ENCODE data around the gene FLNB. TPM values are rescaled to one million over a fixed set of nuclear protein-coding genes. Genes with fewer than 3 reads are reported as not detected.

The FLNB gene
- total and polyA plus RNA-seq, 2 of the 13 experiments (the other 11 are each of a cell fraction or from before 2014, with no cell fraction given), result 106 to 130 TPM

DNA sequence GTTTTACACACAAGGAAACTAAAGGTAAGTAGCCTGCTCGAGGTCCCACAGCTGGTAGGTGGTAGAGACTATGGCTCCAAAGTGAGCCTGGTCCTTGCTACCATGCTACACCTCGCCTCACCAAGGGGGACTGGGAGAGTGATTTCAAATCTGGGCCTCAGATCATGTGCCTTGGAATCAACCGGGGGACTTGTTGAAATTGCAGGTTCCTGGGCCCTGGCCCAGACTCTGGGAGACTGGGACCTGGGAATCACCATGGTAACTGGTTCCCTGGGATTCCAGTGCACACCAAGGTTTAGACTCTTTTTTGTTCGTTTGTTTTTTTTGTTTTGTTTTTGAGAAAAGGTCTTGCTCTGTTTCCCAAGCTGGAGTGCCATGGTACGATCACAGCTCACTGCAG, 181.5 kb downstream of the FLNB start:
- no peak for DNase-seq (ENCODE audit: low spot score)
- ChIA-PET CTCF (ENCODE audit: low intra/inter-chr PET ratio, low total read pairs) (interaction anchor here (1.3 to 3.8 kb wide), 3 partner anchors 25 to 110 kb away, joined by 3 to 59 read pairs (median 38); no protein-coding TSS in a partner anchor), POLR2A (interaction anchor here (1.0 to 3.9 kb wide), 5 partner anchors 11 to 117 kb away, joined by 3 to 28 read pairs (median 6); partner anchors contain the start of genes HTD2 and RPP14)
- Histone ChIP-seq H2AFZ (ENCODE audit: low read length) (no peak overlapping the region), H3K27ac (ENCODE audit: extremely low read length, insufficient read depth, low read length) (peak overlapping the region; percentile 84), H3K9ac (ENCODE audit: insufficient read depth, low read depth, low read length) (no peak overlapping the region), H3K4me3 (replicated peaks in 1 of 3; ENCODE audit: insufficient read depth in 1 of 3, low read depth in 2 of 3, low read length in 3 of 3) (no peak overlapping the region), H3K79me2 (ENCODE audit: insufficient read depth, low read length) (no peaks in the 10 kb centered on the region), H3K27me3 (ENCODE audit: control insufficient read depth in 1 of 2, insufficient read depth in 2 of 2, low read length in 2 of 2) (no peaks in the 10 kb centered on the region), H3K9me3 (ENCODE audit: low read length) (no peaks in the 10 kb centered on the region), H4K20me1 (ENCODE audit: insufficient read depth, low read length) (no peaks in the 10 kb centered on the region), H3K36me3 (replicated peaks in 1 of 2; ENCODE audit: control insufficient read depth in 1 of 2, insufficient read depth in 2 of 2, low read length in 2 of 2) (no peaks in the 10 kb centered on the region), H3K4me2 (ENCODE audit: low read depth, low read length) (no peak overlapping the region), H3K4me1 (ENCODE audit: insufficient read depth, low read length) (peaks cover 90% of the 10 kb centered on the region)
- ATAC-seq, result no peak
- WGBS (ENCODE audit: low lambda C conversion rate), result 71% methylated on average over 5 of the region's 5 CpGs
- BruUV-seq (replicated peaks), result no TSS peak
- intact Hi-C loops (cut with micrococcal nuclease; ENCODE audit: unreplicated experiment) (loop anchor here (5.0 kb wide), 1 partner anchor 228 kb away; no protein-coding TSS in a partner anchor), in situ Hi-C loops (cut with HindIII; ENCODE audit: extremely low pct_ligation_motif_present, low pct_unique_long_range_greater_than_20kb) (loop anchor here (5.0 to 10.0 kb wide), 3 partner anchors 48 to 225 kb away; partner anchors contain the start of gene ABHD6)
- no peak for FAIRE-seq
- TF ChIP-seq PTBP1 (IDR thresholded peaks at IDR 0.05; ENCODE audit: low read depth, low read length, poor library complexity, severe bottlenecking) (no peak), ZNF766 (CRISPR knock-in tag; IDR thresholded peaks at IDR 0.05; ENCODE audit: borderline replicate concordance) (no peak), SKI (IDR thresholded peaks at IDR 0.05; ENCODE audit: partially characterized antibody) (no peak), ZFP62 (CRISPR knock-in tag; IDR thresholded peaks at IDR 0.05) (no peak), DMAP1 (CRISPR knock-in tag; IDR thresholded peaks at IDR 0.05) (no peak), SP140L (CRISPR knock-in tag; IDR thresholded peaks at IDR 0.05; ENCODE audit: borderline replicate concordance) (no peak), MIXL1 (CRISPR knock-in tag; IDR thresholded peaks at IDR 0.05) (no peak), SIX1 (CRISPR knock-in tag; IDR thresholded peaks at IDR 0.05; ENCODE audit: borderline replicate concordance) (no peak), BRCA1 (CRISPR knock-in tag; IDR thresholded peaks at IDR 0.05) (no peak), ZNF180 (CRISPR knock-in tag; IDR thresholded peaks at IDR 0.05; ENCODE audit: borderline replicate concordance, low read depth) (no peak), HDAC6 (IDR thresholded peaks at IDR 0.05; ENCODE audit: low read depth, low read length) (no peak), ZSCAN21 (CRISPR knock-in tag; IDR thresholded peaks at IDR 0.05; ENCODE audit: borderline replicate concordance) (no peak), ZFP36L2 (CRISPR knock-in tag; IDR thresholded peaks at IDR 0.05) (no peak)
- TF ChIP-seq, protein P1, sequence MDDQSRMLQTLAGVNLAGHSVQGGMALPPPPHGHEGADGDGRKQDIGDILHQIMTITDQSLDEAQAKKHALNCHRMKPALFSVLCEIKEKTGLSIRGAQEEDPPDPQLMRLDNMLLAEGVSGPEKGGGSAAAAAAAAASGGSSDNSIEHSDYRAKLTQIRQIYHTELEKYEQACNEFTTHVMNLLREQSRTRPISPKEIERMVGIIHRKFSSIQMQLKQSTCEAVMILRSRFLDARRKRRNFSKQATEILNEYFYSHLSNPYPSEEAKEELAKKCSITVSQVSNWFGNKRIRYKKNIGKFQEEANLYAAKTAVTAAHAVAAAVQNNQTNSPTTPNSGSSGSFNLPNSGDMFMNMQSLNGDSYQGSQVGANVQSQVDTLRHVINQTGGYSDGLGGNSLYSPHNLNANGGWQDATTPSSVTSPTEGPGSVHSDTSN (CRISPR knock-in tag; IDR thresholded peaks at IDR 0.05; ENCODE audit: borderline replicate concordance), result no peak
- TF ChIP-seq, protein P2, sequence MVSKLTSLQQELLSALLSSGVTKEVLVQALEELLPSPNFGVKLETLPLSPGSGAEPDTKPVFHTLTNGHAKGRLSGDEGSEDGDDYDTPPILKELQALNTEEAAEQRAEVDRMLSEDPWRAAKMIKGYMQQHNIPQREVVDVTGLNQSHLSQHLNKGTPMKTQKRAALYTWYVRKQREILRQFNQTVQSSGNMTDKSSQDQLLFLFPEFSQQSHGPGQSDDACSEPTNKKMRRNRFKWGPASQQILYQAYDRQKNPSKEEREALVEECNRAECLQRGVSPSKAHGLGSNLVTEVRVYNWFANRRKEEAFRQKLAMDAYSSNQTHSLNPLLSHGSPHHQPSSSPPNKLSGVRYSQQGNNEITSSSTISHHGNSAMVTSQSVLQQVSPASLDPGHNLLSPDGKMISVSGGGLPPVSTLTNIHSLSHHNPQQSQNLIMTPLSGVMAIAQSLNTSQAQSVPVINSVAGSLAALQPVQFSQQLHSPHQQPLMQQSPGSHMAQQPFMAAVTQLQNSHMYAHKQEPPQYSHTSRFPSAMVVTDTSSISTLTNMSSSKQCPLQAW (CRISPR knock-in tag; IDR thresholded peaks at IDR 0.05), result no peak
- TF ChIP-seq, protein P3, sequence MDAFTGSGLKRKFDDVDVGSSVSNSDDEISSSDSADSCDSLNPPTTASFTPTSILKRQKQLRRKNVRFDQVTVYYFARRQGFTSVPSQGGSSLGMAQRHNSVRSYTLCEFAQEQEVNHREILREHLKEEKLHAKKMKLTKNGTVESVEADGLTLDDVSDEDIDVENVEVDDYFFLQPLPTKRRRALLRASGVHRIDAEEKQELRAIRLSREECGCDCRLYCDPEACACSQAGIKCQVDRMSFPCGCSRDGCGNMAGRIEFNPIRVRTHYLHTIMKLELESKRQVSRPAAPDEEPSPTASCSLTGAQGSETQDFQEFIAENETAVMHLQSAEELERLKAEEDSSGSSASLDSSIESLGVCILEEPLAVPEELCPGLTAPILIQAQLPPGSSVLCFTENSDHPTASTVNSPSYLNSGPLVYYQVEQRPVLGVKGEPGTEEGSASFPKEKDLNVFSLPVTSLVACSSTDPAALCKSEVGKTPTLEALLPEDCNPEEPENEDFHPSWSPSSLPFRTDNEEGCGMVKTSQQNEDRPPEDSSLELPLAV (CRISPR knock-in tag; conservative IDR thresholded peaks at IDR 0.05; ENCODE audit: low read depth), result no peak
- TF ChIP-seq, protein P4, sequence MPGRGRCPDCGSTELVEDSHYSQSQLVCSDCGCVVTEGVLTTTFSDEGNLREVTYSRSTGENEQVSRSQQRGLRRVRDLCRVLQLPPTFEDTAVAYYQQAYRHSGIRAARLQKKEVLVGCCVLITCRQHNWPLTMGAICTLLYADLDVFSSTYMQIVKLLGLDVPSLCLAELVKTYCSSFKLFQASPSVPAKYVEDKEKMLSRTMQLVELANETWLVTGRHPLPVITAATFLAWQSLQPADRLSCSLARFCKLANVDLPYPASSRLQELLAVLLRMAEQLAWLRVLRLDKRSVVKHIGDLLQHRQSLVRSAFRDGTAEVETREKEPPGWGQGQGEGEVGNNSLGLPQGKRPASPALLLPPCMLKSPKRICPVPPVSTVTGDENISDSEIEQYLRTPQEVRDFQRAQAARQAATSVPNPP (CRISPR knock-in tag; IDR thresholded peaks at IDR 0.05), result no peak
